Neural progenitor cell (in vitro differentiated cells): ENCODE results near the gene ACER2.

Source experiments
- EZH2 ChIP-seq: fragments of 200-600 bp; sonication (generic); IDR thresholded peaks from 2 replicates; pipeline ENCODE4 v1.6.1; 2017; ENCODE audit warnings: antibody characterized with exemption, mild to moderate bottlenecking, moderate library complexity
- TF ChIP-seq, protein P1 (sequence below): fragments of 200-600 bp; sonication (generic); IDR thresholded peaks from 2 replicates; pipeline ENCODE4 v1.5.1; 2017; ENCODE audit warnings: antibody characterized with exemption, mild to moderate bottlenecking

DNA sequence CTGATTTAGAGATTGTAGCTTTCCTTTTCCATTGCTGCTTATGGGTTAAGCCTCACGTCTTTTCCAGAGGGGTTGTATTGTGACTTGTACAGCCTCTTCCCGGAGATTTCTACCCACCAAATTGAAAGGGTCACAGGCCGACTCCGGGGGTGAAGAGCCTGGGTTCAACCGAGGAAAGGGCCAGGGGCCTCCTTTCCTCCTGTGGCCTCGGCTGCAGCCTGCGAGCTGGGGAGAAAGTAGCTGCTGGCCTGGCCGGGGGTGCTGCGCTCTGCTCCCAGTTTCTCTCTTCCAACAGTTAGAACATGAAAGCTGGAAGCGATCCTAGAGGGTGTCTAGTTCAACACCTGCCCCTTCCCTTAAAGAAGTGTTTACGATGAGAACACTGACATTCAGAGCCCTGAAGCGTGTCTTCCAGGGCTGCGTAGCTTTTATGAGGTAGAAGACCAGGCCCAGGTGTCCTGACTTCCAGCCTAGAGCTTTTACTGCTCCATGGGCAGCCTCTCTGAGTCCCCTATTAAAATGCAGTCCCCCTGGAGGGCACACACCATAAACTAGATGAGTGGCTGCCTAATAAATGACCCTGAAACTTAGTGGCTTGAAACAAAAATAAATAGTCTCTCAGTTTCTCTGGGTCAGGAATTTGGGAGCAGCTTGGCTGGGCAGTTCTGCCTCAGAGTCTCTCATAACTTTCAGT lies 56.9 kb downstream of the ACER2 start:
- TF ChIP-seq EZH2 = no peak
- TF ChIP-seq, protein P1, sequence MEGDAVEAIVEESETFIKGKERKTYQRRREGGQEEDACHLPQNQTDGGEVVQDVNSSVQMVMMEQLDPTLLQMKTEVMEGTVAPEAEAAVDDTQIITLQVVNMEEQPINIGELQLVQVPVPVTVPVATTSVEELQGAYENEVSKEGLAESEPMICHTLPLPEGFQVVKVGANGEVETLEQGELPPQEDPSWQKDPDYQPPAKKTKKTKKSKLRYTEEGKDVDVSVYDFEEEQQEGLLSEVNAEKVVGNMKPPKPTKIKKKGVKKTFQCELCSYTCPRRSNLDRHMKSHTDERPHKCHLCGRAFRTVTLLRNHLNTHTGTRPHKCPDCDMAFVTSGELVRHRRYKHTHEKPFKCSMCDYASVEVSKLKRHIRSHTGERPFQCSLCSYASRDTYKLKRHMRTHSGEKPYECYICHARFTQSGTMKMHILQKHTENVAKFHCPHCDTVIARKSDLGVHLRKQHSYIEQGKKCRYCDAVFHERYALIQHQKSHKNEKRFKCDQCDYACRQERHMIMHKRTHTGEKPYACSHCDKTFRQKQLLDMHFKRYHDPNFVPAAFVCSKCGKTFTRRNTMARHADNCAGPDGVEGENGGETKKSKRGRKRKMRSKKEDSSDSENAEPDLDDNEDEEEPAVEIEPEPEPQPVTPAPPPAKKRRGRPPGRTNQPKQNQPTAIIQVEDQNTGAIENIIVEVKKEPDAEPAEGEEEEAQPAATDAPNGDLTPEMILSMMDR = no peak
